Measurements from ENCODE around the gene BST2. TPM values are rescaled to one million over a fixed set of nuclear protein-coding genes. Genes with fewer than 3 reads are reported as not detected.

The BST2 gene
- total RNA-seq, 1 experiment from 2014 or later = 0.84 TPM

- Histone ChIP-seq H3K79me2 (ENCODE audit: low read length) (no peaks in the 10 kb centered on the region), H2AFZ (ENCODE audit: low read length) (no peak within 1 kb of the TSS), H3K27ac (ENCODE audit: low read length) (no peak within 1 kb of the TSS), H3K9me2 (replicated peaks; ENCODE audit: low read length) (no peaks in the 10 kb centered on the region), H3K4me3 (ENCODE audit: low read length) (no peak within 1 kb of the TSS), H3K4me2 (ENCODE audit: low read length) (no peak within 1 kb of the TSS), H3K27me3 (ENCODE audit: low read length) (no peaks in the 10 kb centered on the region), H3F3A (ENCODE audit: low read length, unreplicated experiment) (no peaks in the 10 kb centered on the region), H3K9ac (ENCODE audit: low read length) (no peak within 1 kb of the TSS), H3K9me3 (ENCODE audit: low read length) (no peaks in the 10 kb centered on the region), H4K20me1 (ENCODE audit: low read length) (no peaks in the 10 kb centered on the region), H3K36me3 (ENCODE audit: low read depth, low read length) (no peaks in the 10 kb centered on the region), H3K4me1 (ENCODE audit: insufficient read depth, low read length) (peaks cover 11% of the 10 kb centered on the region; the same call in 1 of the 2 replicates)
- DNase-seq = no peak
- ChIA-PET CTCF (no interaction called here), POLR2A (ENCODE audit: unreplicated experiment) (no interaction called here)
- TF ChIP-seq EZH2phosphoT487 (IDR thresholded peaks at IDR 0.05; ENCODE audit: borderline replicate concordance, low read length) (no peak), CTCF (conservative IDR thresholded peaks at IDR 0.05; ENCODE audit: low read depth, low read length) (no peak)
- intact Hi-C loops (cut with micrococcal nuclease) = loop anchor here (5.0 kb wide), 1 partner anchor 73 kb away; no protein-coding TSS in a partner anchor
- no TSS peak for BruUV-seq (replicated peaks)
- no peak for ATAC-seq
These were observed 11.5 kb downstream of the BST2 start, which contains the start of gene CCDC194 for GRCh38 chr19:17393914-17394313. Gene CCDC194 (minus strand): TSS chr19:17394196. CDS start chr19:17394158, 38 bp downstream.

DNA sequence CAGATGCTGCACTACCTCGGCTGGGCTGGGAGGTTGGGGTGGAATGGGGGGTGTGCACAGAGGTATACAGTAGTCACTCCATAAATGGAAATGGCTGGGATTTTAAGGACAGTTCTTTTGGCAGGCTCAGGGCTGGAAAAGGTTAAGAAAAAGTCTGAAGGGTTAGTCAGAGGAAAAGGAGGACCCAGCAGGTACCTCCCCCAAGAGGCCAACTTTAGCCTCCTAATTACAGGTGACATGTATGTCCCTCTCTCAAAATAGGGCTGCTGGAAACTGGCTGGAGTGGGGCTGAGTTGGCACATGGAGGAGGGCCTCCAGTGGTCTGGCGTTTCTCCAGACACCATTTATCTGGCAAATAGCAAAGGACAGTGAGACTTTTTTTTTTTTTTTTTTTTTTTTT, 12.4 kb downstream of the BST2 start:
- TF ChIP-seq EZH2 (IDR thresholded peaks at IDR 0.05; ENCODE audit: low read length, unreplicated experiment) (no peak), CTCF (conservative IDR thresholded peaks at IDR 0.05; ENCODE audit: low read depth, low read length) (no peak), EZH2phosphoT487 (IDR thresholded peaks at IDR 0.05; ENCODE audit: borderline replicate concordance, low read length) (no peak)
- no peak overlapping the region for H2AFZ ChIP-seq (ENCODE audit: low read length)
- no peaks in the 10 kb centered on the region for H3F3A ChIP-seq (ENCODE audit: low read length, unreplicated experiment)
- CTCF ChIA-PET = no interaction called here
- DNase-seq = peak; percentile 33
- no peak for ATAC-seq
- H3K4me2 ChIP-seq (ENCODE audit: low read length) = no peak overlapping the region
- H3K27me3 ChIP-seq (ENCODE audit: low read length) = no peaks in the 10 kb centered on the region
- no peak overlapping the region for H3K27ac ChIP-seq (ENCODE audit: low read length)
- no peaks in the 10 kb centered on the region for H4K20me1 ChIP-seq (ENCODE audit: low read length)
- no TSS peak for BruUV-seq (replicated peaks)
- POLR2A ChIA-PET (ENCODE audit: unreplicated experiment) = no interaction called here
- H3K9ac ChIP-seq (ENCODE audit: low read length) = no peak overlapping the region
- H3K36me3 ChIP-seq (ENCODE audit: low read depth, low read length) = no peaks in the 10 kb centered on the region
- no peak overlapping the region for H3K4me3 ChIP-seq (ENCODE audit: low read length)
- no peaks in the 10 kb centered on the region for H3K9me2 ChIP-seq (replicated peaks; ENCODE audit: low read length)
- no peaks in the 10 kb centered on the region for H3K79me2 ChIP-seq (ENCODE audit: low read length)
- H3K9me3 ChIP-seq (ENCODE audit: low read length) = no peaks in the 10 kb centered on the region
- intact Hi-C loops (cut with micrococcal nuclease) = loop anchor here (5.0 kb wide), 1 partner anchor 74 kb away; no protein-coding TSS in a partner anchor
- peaks cover 11% of the 10 kb centered on the region; the same call in 1 of the 2 replicates for H3K4me1 ChIP-seq (ENCODE audit: insufficient read depth, low read length)

DNA sequence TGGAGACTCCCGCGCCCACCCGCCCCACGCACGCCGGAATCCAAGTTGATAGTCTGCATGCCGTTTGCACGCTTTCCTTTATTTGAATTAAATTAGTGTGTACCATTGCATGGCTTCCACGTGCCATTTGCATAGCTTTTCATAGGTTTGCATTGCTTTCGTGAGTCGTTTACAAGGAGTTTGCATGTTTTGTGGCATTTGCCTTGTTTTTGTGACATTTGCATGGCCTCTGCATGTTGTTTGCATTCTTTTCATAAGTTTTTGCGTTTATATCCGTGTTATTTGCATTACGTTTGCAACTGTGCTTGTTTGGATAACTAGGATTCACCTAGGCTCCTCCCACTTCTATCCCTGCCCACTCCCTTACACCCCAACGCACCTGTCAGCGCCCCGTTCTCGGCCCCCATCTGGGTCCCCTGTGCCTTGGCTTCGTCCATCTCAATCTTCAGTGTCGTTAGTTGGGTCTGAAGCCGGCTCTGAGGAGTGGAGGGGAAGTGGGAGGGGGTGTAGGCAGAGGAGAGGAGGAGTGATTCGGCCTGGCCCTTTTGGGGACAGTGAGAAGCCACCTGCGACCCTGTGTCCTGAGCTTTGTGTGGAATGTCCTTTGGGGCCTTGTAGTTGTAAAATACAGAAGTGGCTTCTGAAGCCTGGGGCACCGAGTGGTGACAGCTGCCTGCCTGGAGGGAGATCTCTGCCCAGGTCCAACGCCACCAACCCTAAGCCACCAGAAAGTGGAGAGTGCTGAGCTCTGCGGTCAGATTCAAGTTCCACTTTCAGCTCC, 13.9 kb downstream of the BST2 start:
- H3K9ac ChIP-seq (ENCODE audit: low read length) = 0 out of 2 replicates have a peak overlapping the region, but pooled peaks have one; percentile 4
- DNase-seq (no peak), ATAC-seq (peak; percentile 18)
- H3F3A ChIP-seq (ENCODE audit: low read length, unreplicated experiment) = no peaks in the 10 kb centered on the region
- no peaks in the 10 kb centered on the region for H4K20me1 ChIP-seq (ENCODE audit: low read length)
- BruUV-seq (replicated peaks) = TSS peak; percentile 80
- peak overlapping the region; percentile 95 for H3K4me2 ChIP-seq (ENCODE audit: low read length)
- no peaks in the 10 kb centered on the region for H3K27me3 ChIP-seq (ENCODE audit: low read length)
- H3K4me1 ChIP-seq (ENCODE audit: insufficient read depth, low read length) = peaks cover 11% of the 10 kb centered on the region; the same call in 1 of the 2 replicates
- no peaks in the 10 kb centered on the region for H3K9me3 ChIP-seq (ENCODE audit: low read length)
- no peaks in the 10 kb centered on the region for H3K9me2 ChIP-seq (replicated peaks; ENCODE audit: low read length)
- intact Hi-C loops (cut with micrococcal nuclease) = loop anchor here (1.0 to 5.0 kb wide), 3 partner anchors 28 to 76 kb away; no protein-coding TSS in a partner anchor
- ChIA-PET CTCF (interaction anchor here (1.2 kb wide), 1 partner anchor 86 kb away, joined by 6 read pairs; the partner anchor contains the start of gene MRPL34), POLR2A (ENCODE audit: unreplicated experiment) (no interaction called here)
- H3K36me3 ChIP-seq (ENCODE audit: low read depth, low read length) = no peaks in the 10 kb centered on the region
- H3K27ac ChIP-seq (ENCODE audit: low read length) = no peak overlapping the region
- TF ChIP-seq CTCF (conservative IDR thresholded peaks at IDR 0.05; ENCODE audit: low read depth, low read length) (0 out of 2 replicates have a peak, but pooled peaks have one; percentile 14), EZH2phosphoT487 (IDR thresholded peaks at IDR 0.05; ENCODE audit: borderline replicate concordance, low read length) (no peak)
- H2AFZ ChIP-seq (ENCODE audit: low read length) = peak overlapping the region; percentile 90
- H3K4me3 ChIP-seq (ENCODE audit: low read length) = peak overlapping the region; percentile 69
- no peaks in the 10 kb centered on the region for H3K79me2 ChIP-seq (ENCODE audit: low read length)
